ENCODE results near the gene RTCB. TPM values are rescaled to one million over a fixed set of nuclear protein-coding genes. Genes with fewer than 3 reads are reported as not detected.

RTCB gene
- total RNA-seq, 1 donor from 2014 or later = 95.7 TPM

GRCh38 chr22:32338757-32339156, 73.3 kb downstream of the RTCB start:
- no peak for DNase-seq (ENCODE audit: low read depth)
- Histone ChIP-seq H3K36me3 (ENCODE audit: control insufficient read depth, insufficient read depth, low read length) (no peaks in the 10 kb centered on the region), H3K4me3 (ENCODE audit: low read depth, low read length) (no peak overlapping the region), H3K27me3 (ENCODE audit: control insufficient read depth, insufficient read depth, low read length) (no peaks in the 10 kb centered on the region)
- no peak for TF ChIP-seq CTCF (IDR thresholded peaks at IDR 0.05; ENCODE audit: insufficient read depth, low read length, poor library complexity, severe bottlenecking)

Other genes starting within 250 kb of the RTCB start
- not detected in 2 replicates for gene RFPL2, start 207.2 kb downstream of the RTCB start, total RNA-seq
- gene SLC5A4, start 156.9 kb downstream of the RTCB start, total RNA-seq = 0.79 TPM in 1 of 2 replicates, not detected in the other
- gene RFPL3, start 54.4 kb downstream of the RTCB start, total RNA-seq = not detected in 2 replicates
- gene BPIFC, start 52.2 kb upstream of the RTCB start, total RNA-seq = not detected in 2 replicates
- gene FBXO7, start 62.6 kb upstream of the RTCB start, total RNA-seq = 102 and 105 TPM in 2 replicates